PFSK-1 (cell line): ENCODE data around the gene HPDL.

Experiments used
- SIN3A ChIP-seq: IDR thresholded peaks from 2 replicates; pipeline ENCODE4 v1.6.1; 2012; ENCODE audit warnings: mild to moderate bottlenecking, low read length, moderate library complexity, borderline replicate concordance; ENCODE audit not compliant: insufficient read depth
- TAF1 ChIP-seq: IDR thresholded peaks from 2 replicates; pipeline ENCODE4 v1.6.1; 2012; ENCODE audit warnings: low read length, control low read depth, borderline replicate concordance; ENCODE audit not compliant: insufficient read depth
- TF ChIP-seq, protein P1 (sequence below), 2 experiments: IDR thresholded peaks; 2 replicates each; pipeline versions ENCODE4 v1.6.1 to v1.8.0; 2011 to 2012; ENCODE audit warnings: low read depth in 2 of 2, low read length in 2 of 2, control low read depth in 1 of 2, inconsistent platforms in 1 of 2, mild to moderate bottlenecking in 1 of 2, moderate library complexity in 1 of 2; ENCODE audit not compliant: insufficient read depth in 1 of 2

- TF ChIP-seq, protein P1, sequence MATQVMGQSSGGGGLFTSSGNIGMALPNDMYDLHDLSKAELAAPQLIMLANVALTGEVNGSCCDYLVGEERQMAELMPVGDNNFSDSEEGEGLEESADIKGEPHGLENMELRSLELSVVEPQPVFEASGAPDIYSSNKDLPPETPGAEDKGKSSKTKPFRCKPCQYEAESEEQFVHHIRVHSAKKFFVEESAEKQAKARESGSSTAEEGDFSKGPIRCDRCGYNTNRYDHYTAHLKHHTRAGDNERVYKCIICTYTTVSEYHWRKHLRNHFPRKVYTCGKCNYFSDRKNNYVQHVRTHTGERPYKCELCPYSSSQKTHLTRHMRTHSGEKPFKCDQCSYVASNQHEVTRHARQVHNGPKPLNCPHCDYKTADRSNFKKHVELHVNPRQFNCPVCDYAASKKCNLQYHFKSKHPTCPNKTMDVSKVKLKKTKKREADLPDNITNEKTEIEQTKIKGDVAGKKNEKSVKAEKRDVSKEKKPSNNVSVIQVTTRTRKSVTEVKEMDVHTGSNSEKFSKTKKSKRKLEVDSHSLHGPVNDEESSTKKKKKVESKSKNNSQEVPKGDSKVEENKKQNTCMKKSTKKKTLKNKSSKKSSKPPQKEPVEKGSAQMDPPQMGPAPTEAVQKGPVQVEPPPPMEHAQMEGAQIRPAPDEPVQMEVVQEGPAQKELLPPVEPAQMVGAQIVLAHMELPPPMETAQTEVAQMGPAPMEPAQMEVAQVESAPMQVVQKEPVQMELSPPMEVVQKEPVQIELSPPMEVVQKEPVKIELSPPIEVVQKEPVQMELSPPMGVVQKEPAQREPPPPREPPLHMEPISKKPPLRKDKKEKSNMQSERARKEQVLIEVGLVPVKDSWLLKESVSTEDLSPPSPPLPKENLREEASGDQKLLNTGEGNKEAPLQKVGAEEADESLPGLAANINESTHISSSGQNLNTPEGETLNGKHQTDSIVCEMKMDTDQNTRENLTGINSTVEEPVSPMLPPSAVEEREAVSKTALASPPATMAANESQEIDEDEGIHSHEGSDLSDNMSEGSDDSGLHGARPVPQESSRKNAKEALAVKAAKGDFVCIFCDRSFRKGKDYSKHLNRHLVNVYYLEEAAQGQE (IDR thresholded peaks at IDR 0.05; ENCODE audit: insufficient read depth in 1 of 2, low read depth in 2 of 2, low read length in 2 of 2) = no peak
- TF ChIP-seq TAF1 (no peak), SIN3A (no peak)
Measured at GRCh38 chr1:45302505-45303150, 24.1 kb upstream of the HPDL start.
